HG03064 (cell line): ENCODE measurements around the gene FGF11.

ENCODE experiments used
- ATAC-seq: cut with Tn5 transposase; IDR thresholded peaks from one replicate; pipeline ENCODE4 v1.9.1; 2021; ENCODE audit warnings: low read depth; ENCODE audit not compliant: unreplicated experiment

The FGF11 gene

GRCh38 chr17:7407485-7408251 is 31.6 kb upstream of the FGF11 start, which contains the start of gene NLGN2:
TSS of gene NLGN2 (plus strand) at chr17:7407845. CDS start at chr17:7408256, 411 bp downstream.
- no peak for ATAC-seq

- ATAC-seq = no peak
Measured at GRCh38 chr17:7408252-7408727, 31.0 kb upstream of the FGF11 start.

GRCh38 chr17:7408863-7409262 is 30.4 kb upstream of the FGF11 start:
- ATAC-seq = no peak

GRCh38 chr17:7409716-7410115 is 29.6 kb upstream of the FGF11 start:
- no peak for ATAC-seq

GRCh38 chr17:7410634-7411426 is 28.5 kb upstream of the FGF11 start:
- no peak for ATAC-seq

- no peak for ATAC-seq
Measured at GRCh38 chr17:7411427-7411750, 27.9 kb upstream of the FGF11 start.

GRCh38 chr17:7413346-7413985 is 25.8 kb upstream of the FGF11 start:
- ATAC-seq = no peak

GRCh38 chr17:7414837-7415236 is 24.5 kb upstream of the FGF11 start:
- ATAC-seq = no peak

GRCh38 chr17:7415784-7416183 is 23.5 kb upstream of the FGF11 start:
- ATAC-seq = no peak

- ATAC-seq = no peak
Measured at GRCh38 chr17:7416323-7416722, 23.0 kb upstream of the FGF11 start.

- ATAC-seq = no peak
Measured at GRCh38 chr17:7417056-7417655, 22.2 kb upstream of the FGF11 start.

GRCh38 chr17:7418472-7419152 is 20.7 kb upstream of the FGF11 start:
- no peak for ATAC-seq

- ATAC-seq = no peak
Measured at GRCh38 chr17:7419819-7420610, 19.3 kb upstream of the FGF11 start, which contains the start of gene SPEM1. TSS of gene SPEM1 (plus strand) at chr17:7420324. CDS start at chr17:7420385, 61 bp downstream.

- ATAC-seq = no peak
Measured at GRCh38 chr17:7421186-7421585, 18.1 kb upstream of the FGF11 start.

GRCh38 chr17:7423679-7424078 is 15.6 kb upstream of the FGF11 start:
- no peak for ATAC-seq

GRCh38 chr17:7425316-7425715 is 14.0 kb upstream of the FGF11 start, which contains the start of gene SPEM2:
TSS of gene SPEM2 (plus strand) at chr17:7425616. CDS start at chr17:7425689, 73 bp downstream.
- ATAC-seq = no peak

GRCh38 chr17:7425756-7426155 is 13.6 kb upstream of the FGF11 start:
- no peak for ATAC-seq

GRCh38 chr17:7426203-7426863 is 13.0 kb upstream of the FGF11 start:
- no peak for ATAC-seq
